Cortex of kidney (tissue), 1 donor: ENCODE results near the gene PSMB9.

Source experiments
- DNase-seq: peaks from one replicate; lab custom pipeline; 2025; lab: John Stamatoyannopoulos, UW

Gene PSMB9

GRCh38 chr6:32908897-32909296 lies 54.9 kb downstream of the PSMB9 start:
- DNase-seq: no peak
